SIG-M5 (cell line): ENCODE data around the gene NUDT6.
"Not testable (repeated sequence)": the region's sequence is repeated elsewhere in the genome, so short reads cannot be mapped to it uniquely, and the experiment has no call there.

Source experiments
- DNase-seq: peaks from one replicate; lab custom pipeline; 2025; lab: John Stamatoyannopoulos, UW

Gene NUDT6, protein sequence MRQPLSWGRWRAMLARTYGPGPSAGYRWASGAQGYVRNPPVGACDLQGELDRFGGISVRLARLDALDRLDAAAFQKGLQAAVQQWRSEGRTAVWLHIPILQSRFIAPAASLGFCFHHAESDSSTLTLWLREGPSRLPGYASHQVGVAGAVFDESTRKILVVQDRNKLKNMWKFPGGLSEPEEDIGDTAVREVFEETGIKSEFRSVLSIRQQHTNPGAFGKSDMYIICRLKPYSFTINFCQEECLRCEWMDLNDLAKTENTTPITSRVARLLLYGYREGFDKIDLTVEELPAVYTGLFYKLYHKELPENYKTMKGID

DNA sequence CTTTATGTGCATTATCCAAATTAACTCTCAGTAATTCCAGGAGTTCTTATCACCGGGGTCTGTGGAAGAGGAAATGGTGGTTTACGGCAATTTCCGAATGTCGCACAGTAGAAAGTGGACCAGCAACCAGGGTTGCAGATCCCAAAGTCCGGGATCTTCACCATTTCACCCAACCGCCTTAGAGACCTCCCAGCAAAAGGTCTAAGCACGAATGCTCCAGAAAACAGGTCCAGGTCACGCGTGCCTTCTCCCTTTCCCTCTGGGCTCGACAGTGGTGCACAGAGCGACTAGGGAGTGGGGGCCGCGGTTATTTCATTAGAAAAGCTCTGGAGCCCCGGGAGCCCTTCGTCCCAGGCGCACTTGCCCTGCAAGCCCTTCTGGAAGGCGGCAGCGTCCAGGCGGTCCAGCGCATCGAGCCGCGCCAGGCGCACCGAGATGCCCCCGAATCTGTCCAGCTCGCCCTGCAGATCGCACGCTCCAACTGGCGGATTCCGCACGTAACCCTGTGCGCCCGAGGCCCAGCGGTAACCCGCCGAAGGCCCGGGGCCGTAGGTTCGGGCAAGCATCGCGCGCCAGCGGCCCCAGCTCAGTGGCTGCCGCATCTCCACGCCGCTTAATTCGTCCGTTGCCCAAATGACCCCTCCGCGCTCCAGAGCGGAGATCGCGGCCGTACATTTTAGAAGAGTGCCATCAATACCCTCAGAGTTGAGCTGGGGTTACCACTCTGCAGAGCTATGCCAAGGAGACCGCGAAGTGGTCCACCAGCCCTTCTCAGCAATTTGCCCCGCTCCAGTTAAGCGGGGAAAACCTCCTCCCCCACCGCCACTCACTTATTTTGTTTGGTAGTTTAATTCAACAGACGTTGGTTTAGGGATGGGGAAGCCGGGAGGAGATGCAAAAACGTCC is at the start of gene NUDT6:
Gene NUDT6 (minus strand): TSS at position 627 of the 906 bp plus-strand sequence. CDS start 25 bp downstream, at position 602.
- no peak for DNase-seq

DNA sequence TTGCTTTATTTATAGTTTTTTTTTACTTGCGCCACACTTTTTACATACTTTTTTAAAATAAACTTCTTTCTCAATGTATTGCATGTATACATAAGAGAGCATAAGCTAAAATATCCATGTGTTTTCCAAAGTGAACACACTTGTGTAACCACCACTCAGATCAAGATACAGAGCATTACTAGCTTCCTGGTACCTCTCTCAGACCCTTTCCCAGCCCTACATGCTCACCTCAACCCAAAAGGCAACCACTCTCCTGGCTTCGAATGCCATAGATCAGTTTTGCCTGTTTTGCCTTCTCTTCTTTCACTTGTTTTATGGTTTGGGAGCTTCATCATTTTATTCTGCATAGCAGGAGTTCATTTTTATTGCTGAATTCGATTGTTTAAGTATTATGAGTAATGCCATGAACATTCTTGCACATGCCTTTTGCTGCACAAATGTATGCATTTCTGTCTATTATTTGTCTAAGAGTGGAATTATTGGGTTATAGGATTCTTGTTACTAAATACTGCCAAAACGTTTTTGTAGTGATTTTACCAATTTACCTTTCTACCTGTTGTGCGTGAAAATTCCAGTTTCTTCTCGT is 45.9 kb upstream of the NUDT6 start:
- DNase-seq: no peak

DNA sequence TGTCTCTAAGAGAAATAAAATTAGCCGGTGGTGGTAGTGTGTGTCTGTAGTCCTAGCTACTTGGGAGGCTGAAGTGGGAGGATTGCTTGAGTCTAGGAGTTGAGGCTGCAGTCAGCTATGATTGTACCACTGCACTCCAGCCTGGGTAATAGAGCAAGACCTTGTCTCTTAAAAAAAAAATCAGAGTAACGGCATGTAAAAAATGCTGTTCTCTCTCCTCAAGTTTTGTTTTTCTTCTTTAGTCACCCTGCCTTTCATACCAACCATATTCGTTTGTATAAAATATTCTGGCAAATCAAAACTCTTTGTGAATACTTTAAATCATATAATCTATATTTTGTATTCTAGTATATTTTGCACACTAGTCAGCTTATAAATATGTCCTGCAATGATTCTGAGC is 44.8 kb upstream of the NUDT6 start:
- no peak for DNase-seq

DNA sequence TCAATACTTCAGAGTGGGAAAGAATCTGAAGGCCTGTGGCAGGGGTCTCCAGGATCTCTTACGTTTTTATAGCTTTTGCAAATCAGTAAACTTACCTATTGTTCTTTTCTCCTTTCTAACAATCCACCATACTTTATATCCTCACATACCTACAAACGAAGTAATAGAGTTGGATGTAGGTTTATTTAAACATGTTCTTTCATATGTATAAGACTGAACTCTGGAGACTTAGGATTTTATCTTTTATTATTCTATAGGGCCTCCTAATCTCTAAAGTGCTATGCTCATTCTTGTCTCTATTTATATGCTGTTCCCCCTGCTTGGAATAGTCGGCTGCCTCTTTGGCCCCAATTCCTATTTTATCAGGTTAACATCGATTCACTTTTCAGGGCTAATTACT is 43.8 kb upstream of the NUDT6 start:
- DNase-seq: no peak

DNA sequence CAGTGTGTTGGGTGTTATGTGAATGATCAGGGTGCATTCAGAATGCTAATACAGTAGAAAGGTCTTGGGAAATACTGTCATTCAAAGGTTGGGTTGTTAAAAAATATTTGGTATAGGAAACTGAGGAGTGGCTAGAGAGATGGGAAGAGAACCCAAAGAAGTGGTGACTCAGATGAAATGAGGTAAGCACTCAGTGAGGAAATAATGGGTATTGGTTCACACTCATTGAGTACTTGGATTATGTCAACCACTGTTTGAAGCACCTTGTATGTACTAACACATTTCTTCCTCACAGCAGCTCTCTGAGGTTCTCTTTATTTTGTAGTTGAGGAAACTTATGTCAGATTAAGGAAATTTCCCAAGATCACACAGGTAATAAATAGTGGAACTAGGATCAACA is 40.8 kb upstream of the NUDT6 start:
- DNase-seq: peak; percentile 2

DNA sequence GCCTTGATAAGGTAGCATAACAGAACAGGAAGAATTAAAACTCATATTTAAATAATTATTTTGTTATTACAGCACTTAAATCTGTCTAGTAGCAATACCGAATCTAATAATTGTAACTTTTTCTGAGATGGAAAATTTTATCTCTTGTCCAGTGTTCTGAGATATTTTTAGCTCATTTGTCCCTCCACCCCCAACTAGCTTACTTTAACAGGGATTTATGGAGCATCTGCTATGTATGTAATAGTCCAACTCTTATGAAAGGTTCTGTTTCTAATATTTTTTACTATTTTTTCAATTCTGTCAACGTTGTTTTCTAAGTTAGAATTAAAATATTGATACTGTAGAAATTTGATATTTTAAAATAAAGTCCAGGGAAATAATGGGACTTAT is 38.2 kb upstream of the NUDT6 start:
- no peak for DNase-seq

DNA sequence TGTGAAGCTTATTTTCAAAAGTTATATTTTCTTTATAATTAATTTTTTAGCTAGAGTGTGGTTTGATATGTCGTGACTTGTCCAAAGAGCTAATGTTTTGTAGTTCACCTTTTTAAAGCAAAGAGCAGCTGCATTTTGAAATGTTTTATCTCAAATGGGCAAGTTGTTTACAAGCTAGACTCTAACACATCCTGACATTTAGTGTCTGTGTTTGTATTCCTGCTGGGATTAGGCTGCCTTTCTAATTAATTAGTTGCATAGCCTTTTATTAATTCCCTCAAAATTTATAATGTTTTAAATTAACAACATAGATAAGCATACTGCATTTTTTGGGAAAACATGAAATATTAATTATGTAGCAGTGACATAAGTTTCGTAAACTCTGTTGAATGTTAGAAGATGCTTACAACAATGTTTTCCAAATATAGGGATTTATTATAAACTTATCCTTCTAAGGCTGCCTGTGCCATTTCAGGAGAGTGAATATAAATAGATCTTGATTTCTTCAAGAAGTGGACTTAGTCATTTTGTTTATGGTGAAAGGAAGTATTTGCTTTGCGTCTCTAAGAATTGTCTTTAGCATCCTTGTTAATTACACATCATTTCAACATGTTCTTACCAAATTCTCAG is 37.7 kb upstream of the NUDT6 start:
- no peak for DNase-seq

DNA sequence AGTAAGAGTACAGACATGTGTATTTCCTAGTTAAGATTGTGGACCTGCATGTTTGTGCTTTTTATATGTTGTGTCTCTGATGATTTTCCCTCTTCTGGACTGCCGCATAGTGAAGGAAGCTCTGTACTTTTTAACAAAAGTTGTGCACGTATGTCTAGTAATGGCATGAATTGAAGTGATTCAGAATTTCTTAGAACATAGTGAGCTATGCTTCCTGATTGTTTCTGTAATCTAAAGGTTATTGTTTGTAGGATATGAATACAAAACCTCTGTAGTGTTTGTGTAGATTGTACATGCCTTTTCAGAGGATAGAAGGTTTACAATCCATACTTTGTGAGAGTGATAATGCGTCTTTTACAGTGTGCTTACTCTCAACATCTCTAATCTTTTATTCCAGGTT is 37.0 kb upstream of the NUDT6 start:
- no peak for DNase-seq

DNA sequence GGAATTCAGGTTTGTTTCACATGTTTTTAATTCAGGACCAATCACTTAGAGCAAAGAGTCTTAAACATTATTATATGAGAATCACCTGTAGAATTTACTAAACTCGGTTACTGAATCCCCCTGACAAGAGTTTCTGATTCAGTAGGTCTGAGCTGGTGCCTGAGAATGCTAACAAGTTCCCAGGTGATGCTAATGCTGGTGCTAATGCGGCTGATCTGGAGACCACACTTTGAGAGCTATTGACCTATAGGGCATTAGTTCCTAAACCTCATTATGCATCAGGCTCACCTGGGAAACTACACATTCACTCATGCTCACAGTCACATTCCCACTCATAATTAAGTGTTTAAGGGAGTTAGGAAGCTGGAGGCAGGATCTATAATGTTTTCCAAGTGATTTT is 36.1 kb upstream of the NUDT6 start:
- no peak for DNase-seq

DNA sequence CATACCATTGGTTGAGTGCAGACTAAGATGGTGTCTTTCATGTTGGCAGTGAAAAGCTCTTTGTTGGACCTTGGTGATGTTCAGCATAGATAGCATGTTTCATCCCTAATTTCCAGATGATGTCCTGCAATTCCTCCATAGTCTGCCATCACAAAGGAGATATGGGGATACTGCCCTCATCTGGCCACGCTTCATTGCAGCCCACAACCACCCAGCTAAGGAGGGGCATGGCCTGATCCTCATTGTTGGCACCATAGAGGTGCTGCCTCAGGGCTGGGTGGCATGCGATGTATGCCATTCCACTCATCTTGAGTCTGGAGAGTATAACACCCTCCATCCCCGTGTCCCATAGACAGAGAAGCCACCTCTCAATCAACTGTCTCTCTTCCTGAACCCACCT is 31.5 kb upstream of the NUDT6 start:
- no peak for DNase-seq

DNA sequence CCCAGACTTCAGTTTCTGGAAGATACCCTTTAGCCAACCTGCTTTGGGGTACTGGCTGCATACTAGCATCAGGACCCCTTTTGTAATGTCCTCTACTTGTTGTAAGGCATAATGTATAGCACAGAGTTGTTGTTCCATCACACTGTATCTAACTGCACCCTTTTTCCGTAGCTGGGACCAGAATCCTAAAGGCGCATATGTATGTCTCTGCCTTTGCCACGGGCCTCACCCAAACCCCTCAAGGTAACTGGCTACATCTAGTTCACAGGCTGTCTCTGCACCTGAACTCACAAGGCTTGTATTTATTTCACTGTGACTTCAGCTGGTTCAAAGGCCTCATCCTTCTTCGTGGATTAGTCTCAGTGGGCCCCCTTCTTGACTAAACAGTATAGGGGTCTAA is 29.6 kb upstream of the NUDT6 start:
- no peak for DNase-seq

DNA sequence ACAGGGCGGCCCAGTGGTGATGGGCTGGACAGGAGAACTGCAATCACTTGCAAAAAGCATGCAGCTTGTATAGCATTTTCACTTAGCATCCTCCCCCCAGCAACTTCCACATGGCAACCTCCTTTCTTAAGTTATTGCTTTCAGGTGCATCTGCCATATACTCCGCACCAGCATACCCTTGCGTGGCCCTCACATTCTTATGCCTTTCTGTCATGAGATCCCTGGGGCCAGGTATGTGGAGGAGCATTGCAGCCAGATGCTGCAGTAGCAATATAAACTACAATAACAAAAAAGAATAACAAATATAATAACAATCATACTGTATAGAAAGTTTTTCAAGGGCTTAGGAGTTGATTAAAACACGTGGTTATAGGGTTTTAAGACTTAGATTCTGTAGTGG is 26.3 kb upstream of the NUDT6 start:
- DNase-seq: no peak

DNA sequence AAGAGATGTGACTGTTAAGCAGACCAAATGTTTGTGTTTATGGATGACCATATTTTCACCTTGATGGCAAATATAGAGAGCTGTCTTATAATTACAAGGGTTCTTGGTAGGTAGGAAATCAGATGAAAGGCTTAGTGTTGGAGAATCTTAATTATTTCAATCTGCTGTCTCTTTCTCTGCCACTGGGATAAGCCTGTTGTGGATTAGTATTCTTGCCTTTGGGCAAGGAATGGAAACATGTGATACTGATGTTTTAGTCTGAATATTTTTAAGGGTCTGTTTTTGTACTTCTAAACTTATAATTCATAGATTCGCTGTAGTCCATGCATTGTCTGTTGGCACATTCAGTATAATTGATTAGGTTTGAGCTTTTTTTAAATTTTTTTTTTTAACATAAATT is 23.7 kb upstream of the NUDT6 start:
- no peak for DNase-seq

DNA sequence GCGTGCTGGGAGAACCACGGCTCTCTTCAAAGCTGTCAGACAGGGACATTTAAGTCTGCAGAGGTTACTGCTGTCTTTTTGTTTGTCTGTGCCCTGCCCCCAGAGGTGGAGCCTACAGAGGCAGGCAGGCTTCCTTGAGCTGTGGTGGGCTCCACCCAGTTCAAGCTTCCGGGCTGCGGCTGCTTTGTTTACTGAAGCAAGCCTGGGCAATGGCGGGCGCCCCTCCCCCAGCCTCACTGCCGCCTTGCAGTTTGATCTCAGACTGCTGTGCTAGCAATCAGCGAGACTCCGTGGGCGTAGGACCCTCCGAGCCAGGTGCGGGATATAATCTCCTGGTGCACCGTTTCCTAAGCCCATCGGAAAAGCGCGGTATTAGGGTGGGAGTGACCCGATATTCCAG is 22.7 kb upstream of the NUDT6 start:
- DNase-seq: not testable (repeated sequence)

DNA sequence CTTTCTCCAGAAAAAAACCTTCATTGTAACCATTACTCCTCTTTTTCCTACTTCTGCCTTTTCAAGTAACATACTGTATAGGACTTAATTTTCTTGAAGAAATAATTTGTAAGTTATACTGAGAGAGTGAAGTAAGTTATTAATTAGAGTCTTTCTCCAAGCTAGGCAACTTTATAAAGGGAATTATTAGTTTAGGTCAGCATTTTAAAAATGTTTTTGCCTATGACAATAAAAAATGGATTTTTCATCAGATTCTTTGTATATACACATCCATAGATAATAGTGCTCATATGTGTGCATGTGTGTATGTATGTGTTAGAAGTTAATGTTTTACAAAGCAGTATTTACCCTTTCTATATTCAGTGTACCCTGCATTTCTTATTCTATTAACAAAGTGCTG is 10.4 kb upstream of the NUDT6 start:
- DNase-seq: no peak

DNA sequence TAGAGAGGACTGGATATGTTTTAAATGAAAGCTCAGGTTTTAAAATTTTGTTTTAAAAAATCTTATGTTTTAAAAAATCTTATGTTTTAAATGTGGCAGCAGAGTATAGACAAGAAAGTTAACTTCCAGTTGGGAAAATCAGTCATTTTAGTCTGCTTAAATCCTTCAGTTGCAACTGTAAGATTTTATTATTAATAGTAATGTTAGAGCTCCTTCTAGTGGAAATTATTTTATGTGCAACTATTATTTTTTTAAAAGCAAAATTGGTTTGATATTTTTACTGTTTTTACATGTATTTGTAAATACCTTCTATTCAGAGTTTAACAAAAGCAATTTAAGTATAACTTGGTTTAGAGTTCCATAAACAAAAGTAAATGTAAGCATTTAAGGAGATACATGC is 8.5 kb upstream of the NUDT6 start:
- DNase-seq: no peak

DNA sequence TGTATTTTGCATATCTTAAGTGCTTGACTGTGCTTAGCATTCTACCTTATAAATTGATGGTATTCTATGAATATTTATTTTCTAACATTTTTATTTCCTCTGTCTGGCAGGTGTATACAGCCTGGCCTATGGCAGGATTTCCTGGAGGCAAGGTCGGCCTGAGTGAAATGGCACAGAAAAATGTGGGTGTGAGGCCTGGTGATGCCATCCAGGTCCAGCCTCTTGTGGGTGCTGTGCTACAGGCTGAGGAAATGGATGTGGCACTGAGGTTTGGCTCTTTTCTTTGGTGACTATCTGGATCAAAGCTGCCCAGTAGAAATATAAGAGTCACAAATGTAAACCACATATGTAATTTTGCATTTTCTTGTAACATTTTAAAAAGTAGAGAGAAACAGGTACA is 6.5 kb upstream of the NUDT6 start:
- DNase-seq: no peak

DNA sequence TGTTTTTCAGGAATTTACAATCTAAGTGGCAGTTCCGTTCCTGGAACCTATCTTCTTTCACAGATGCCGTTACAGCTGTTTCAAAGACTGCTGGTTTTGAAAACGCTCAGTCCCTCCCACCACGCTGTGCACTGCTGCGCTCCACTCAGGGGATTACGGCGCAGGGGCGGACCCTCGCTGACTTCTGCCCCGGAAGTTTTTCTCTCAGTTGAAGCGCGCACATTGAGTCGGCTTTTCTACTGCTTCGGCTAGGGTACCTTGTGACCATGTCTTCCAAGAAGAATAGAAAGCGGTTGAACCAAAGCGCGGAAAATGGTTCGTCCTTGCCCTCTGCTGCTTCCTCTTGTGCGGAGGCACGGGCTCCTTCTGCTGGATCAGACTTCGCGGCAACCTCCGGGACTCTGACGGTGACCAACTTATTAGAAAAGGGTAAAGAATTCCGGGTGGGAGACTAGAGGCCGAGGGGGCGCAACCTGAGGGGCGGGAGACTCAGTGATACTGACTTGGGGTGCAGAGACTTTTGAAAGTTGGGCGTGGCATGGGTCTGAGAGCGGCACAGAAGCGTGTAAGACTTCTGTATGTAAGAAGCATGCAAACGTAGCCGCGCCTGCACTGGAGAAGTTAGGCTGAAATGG is 597 bp upstream of the NUDT6 start:
- peak; percentile 70 for DNase-seq

DNA sequence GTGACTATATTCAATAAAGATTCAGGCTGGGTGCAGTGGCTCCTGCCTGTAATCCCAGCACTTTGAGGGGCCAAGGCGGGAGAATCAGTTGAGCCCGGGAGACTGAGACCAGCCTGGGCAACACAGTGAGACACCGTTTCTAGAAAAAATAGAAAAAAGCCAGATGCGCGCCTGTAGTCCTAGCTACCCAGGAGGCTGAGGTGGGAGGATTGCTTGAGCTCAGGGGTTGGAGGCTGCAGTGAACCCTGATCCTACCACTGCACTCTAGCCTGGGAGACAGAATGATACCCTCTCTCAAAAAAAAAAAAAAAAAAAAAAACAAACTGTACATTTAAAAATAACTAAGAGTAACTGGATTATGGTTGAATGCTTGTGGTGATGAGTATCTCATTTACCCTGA is 1.1 kb downstream of the NUDT6 start:
- no peak for DNase-seq

DNA sequence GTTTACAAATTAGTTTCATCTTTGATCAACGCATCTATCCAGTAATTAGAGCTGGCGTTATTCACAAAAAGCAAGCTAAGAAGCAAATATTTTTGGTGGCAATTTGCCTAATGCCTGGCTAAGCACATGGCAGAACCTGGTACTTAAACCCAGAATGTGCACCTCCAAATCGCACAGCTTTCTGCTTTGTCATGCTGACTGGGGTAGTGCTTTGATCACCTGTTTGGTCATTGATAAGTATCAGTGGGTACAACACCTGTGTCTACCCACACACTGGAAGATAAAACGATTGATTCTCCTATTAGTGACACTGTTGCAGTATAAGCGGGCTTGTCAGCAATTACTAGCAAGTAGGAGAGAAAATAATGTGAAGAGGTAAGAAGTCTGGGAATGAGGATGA is 1.9 kb downstream of the NUDT6 start:
- no peak for DNase-seq

DNA sequence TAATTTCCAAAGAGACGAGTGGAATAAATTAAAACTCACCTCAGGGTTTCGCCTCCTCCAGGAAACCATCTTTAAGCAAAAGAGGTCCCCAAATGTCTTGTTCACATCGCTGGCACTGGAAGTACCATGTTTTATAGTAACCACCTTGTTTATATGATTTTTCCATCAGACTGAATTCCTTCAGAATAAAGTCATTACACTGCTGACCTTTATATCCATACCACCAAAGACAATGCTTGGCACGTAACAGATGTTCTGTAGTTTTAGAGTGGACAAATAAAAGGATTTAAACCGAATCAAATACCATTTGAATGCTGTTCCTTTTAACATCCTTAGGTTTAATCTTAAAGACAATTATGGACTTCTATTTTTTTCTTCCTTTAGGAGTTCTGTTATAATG is 4.7 kb downstream of the NUDT6 start:
- no peak for DNase-seq

DNA sequence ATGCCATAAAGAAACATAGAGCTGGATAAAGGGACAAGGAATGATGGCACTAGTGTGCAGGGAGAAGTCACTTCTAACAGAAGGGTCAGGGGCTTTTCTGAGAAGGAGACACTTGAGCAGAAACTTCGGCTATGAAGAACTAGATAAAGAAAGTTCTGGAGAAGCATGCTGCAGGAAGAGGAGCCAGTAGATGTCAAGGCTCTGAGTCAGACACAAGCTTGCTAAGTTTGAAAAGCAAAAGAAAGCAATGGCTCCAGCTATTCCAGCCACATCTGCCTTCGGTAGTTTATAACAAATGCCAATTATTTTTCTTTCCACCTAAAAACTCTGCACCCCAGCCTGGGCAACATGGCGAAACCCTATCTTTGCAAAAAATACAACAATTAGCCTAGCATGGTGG is 7.5 kb downstream of the NUDT6 start:
- no peak for DNase-seq
